SK-N-MC (cell line): ENCODE measurements around the gene AAR2.

Source experiments
- EZH2 ChIP-seq: fragments of 200-600 bp; sonication (generic); IDR thresholded peaks from one replicate; pipeline ENCODE4 v1.6.1; 2017; ENCODE audit warnings: antibody characterized with exemption
- POLR2AphosphoS5 ChIP-seq: IDR thresholded peaks from 2 replicates; pipeline ENCODE4 v1.6.1; 2012; ENCODE audit warnings: mild to moderate bottlenecking, low read depth, low read length, borderline replicate concordance

- TF ChIP-seq EZH2 (no peak), POLR2AphosphoS5 (no peak)
Observed at GRCh38 chr20:36213362-36213761, 22.9 kb upstream of the AAR2 start.
